IMR-90 (cell line): ENCODE results near the gene FRMPD4. TPM values are rescaled to one million over a fixed set of nuclear protein-coding genes. Genes with fewer than 3 reads are reported as not detected.

Experiments used
- ATAC-seq: fragments of 200-7000 bp; cut with Tn5 transposase; 2 replicates; pipeline ENCODE4 v1.9.1; 2020; ENCODE audit warnings: low read depth, mild to moderate bottlenecking, moderate library complexity
- BruUV-seq: library from RNA; stranded (reverse); fragments of 400-500 nt; replicated peaks from 2 replicates; lab custom pipeline; 2021; lab: Mats Ljungman, UMichigan
- CTCF ChIA-PET: fragments of 300-600 bp; formaldehyde crosslinking; extraction: SDS; loops from one replicate; lab custom pipeline; 2021; ENCODE audit warnings: antibody characterized with exemption; lab: Yijun Ruan, JAX
- POLR2A ChIA-PET: fragments of 300-600 bp; sonication (Branson Sonifier 250); formaldehyde crosslinking; loops from one replicate; lab custom pipeline; 2022; ENCODE audit warnings: antibody characterized with exemption; ENCODE audit not compliant: unreplicated experiment; lab: Charles Lee
- DNase-seq: peaks from one replicate; pipeline ENCODE4 v3.0.0; 2013
- H2AFZ ChIP-seq: replicated peaks from 2 replicates; pipeline ENCODE3; 2013; ENCODE audit warnings: low read length, mild to moderate bottlenecking; ENCODE audit not compliant: poor library complexity
- H2AK5ac ChIP-seq: 2 replicates; pipeline ENCODE4 v1.6.1; 2013; ENCODE audit warnings: low read depth, low read length, inconsistent platforms
- H2AK9ac ChIP-seq: replicated peaks from 2 replicates; pipeline ENCODE3; 2013; ENCODE audit warnings: mild to moderate bottlenecking, low read depth, low read length, moderate library complexity; ENCODE audit not compliant: poor library complexity
- H2BK120ac ChIP-seq: 2 replicates; pipeline ENCODE4 v1.6.1; 2013; ENCODE audit warnings: low read depth, low read length, inconsistent platforms
- H2BK15ac ChIP-seq: 3 replicates; pipeline ENCODE4 v1.6.1; 2013; ENCODE audit warnings: low read depth, low read length, inconsistent platforms
- H2BK20ac ChIP-seq: 2 replicates; pipeline ENCODE4 v1.6.1; 2013; ENCODE audit warnings: low read depth, mild to moderate bottlenecking, inconsistent platforms, low read length, moderate library complexity
- H2BK5ac ChIP-seq: 2 replicates; pipeline ENCODE4 v1.6.1; 2013; ENCODE audit warnings: mild to moderate bottlenecking, low read depth, low read length, inconsistent platforms; ENCODE audit not compliant: poor library complexity, severe bottlenecking
- H3K14ac ChIP-seq: replicated peaks from 2 replicates; pipeline ENCODE4 v1.6.1; 2013; ENCODE audit warnings: low read depth, low read length, inconsistent platforms
- H3K18ac ChIP-seq: 2 replicates; pipeline ENCODE4 v1.6.1; 2013; ENCODE audit warnings: low read depth, low read length, control low read depth
- H3K23ac ChIP-seq: 2 replicates; pipeline ENCODE4 v1.6.1; 2013; ENCODE audit warnings: low read depth, low read length, inconsistent platforms
- H3K27ac ChIP-seq: 2 replicates; pipeline ENCODE4 v1.5.1; 2013; ENCODE audit warnings: mild to moderate bottlenecking, control low read depth, low read length; ENCODE audit not compliant: insufficient read depth
- H3K27me3 ChIP-seq: 2 replicates; pipeline ENCODE4 v1.6.1; 2013; ENCODE audit warnings: low read length; ENCODE audit not compliant: control insufficient read depth, insufficient read depth
- H3K36me3 ChIP-seq: 2 replicates; pipeline ENCODE4 v1.6.1; 2013; ENCODE audit warnings: low read length, mixed read lengths; ENCODE audit not compliant: control insufficient read depth, insufficient read depth
- H3K4ac ChIP-seq: 2 replicates; pipeline ENCODE4 v1.6.1; 2013; ENCODE audit warnings: low read depth, low read length, inconsistent platforms
- H3K4me1 ChIP-seq: 2 replicates; pipeline ENCODE4 v1.6.1; 2013; ENCODE audit warnings: low read length, mixed read lengths; ENCODE audit not compliant: control insufficient read depth, insufficient read depth
- H3K4me2 ChIP-seq: 2 replicates; pipeline ENCODE4 v1.6.1; 2013; ENCODE audit warnings: low read depth, mild to moderate bottlenecking, control low read depth, low read length, moderate library complexity
- H3K4me3 ChIP-seq: 2 replicates; pipeline ENCODE4 v1.5.1; 2013; ENCODE audit warnings: low read depth, mild to moderate bottlenecking, control low read depth, low read length, moderate library complexity; ENCODE audit not compliant: insufficient read depth
- H3K56ac ChIP-seq: 2 replicates; pipeline ENCODE4 v1.6.1; 2013; ENCODE audit warnings: low read length, inconsistent platforms; ENCODE audit not compliant: insufficient read depth; ENCODE audit errors: extremely low read depth
- H3K79me1 ChIP-seq, 2 experiments: 2 replicates each; pipeline ENCODE4 v1.6.1; 2013; ENCODE audit warnings: low read length in 2 of 2, inconsistent platforms in 1 of 2, low read depth in 1 of 2
- H3K9ac ChIP-seq: 2 replicates; pipeline ENCODE4 v1.6.1; 2013; ENCODE audit warnings: low read depth, low read length, control low read depth
- H3K9me1 ChIP-seq: 2 replicates; pipeline ENCODE4 v1.6.1; 2013; ENCODE audit warnings: low read length, inconsistent platforms; ENCODE audit not compliant: insufficient read depth
- H3K9me3 ChIP-seq: 2 replicates; pipeline ENCODE4 v1.6.1; 2013; ENCODE audit warnings: low read length; ENCODE audit not compliant: control insufficient read depth, insufficient read depth
- H4K20me1 ChIP-seq: 2 replicates; pipeline ENCODE4 v1.6.1; 2013; ENCODE audit warnings: low read length, inconsistent platforms; ENCODE audit not compliant: insufficient read depth
- H4K5ac ChIP-seq: 2 replicates; pipeline ENCODE4 v1.6.1; 2013; ENCODE audit warnings: mild to moderate bottlenecking, low read depth, low read length, control low read depth
- H4K8ac ChIP-seq, 2 experiments: 2 replicates each; pipeline ENCODE4 v1.6.1; 2013; ENCODE audit warnings: low read depth in 2 of 2, low read length in 2 of 2, control low read depth in 1 of 2, inconsistent platforms in 1 of 2
- H4K91ac ChIP-seq: 2 replicates; pipeline ENCODE4 v1.6.1; 2013; ENCODE audit warnings: low read depth, low read length, inconsistent platforms; ENCODE audit not compliant: insufficient read depth
- CEBPB ChIP-seq: IDR thresholded peaks from 2 replicates; pipeline ENCODE4 v1.6.1; 2012; ENCODE audit warnings: low read depth, low read length, improper control_type of control experiment
- FOS ChIP-seq: fragments of 150-350 bp; IDR thresholded peaks from 2 replicates; pipeline ENCODE4 v1.6.1; 2016; ENCODE audit warnings: low read depth, low read length
- POLR2A ChIP-seq: IDR thresholded peaks from 2 replicates; pipeline ENCODE4 v1.6.1; 2012; ENCODE audit warnings: mild to moderate bottlenecking, low read depth, low read length
- WGBS, 2 experiments: methylation state at CpG; one replicate each; pipeline versions ENCODE4 v1.1.5 to v1.1.7; 2013; ENCODE audit warnings: missing lambda C conversion rate in 2 of 2; ENCODE audit not compliant: insufficient read length in 1 of 2; ENCODE audit errors: extremely low coverage in 2 of 2; 5-methylcytosine and 5-hydroxymethylcytosine counted together
- dilution Hi-C: fragments of 300-500 bp; cut with HindIII; formaldehyde crosslinking; loops from one replicate; pipeline ENCODE4 v1.14.3; 2018; ENCODE audit warnings: low sequenced_read_pairs; ENCODE audit not compliant: unreplicated experiment
- in situ Hi-C: fragments of 300-500 bp; cut with MboI; formaldehyde crosslinking; loops from 3 replicates; pipeline ENCODE4 v1.14.3; 2019; ENCODE audit warnings: low sequenced_read_pairs, inconsistent platforms, mixed read lengths
- intact Hi-C: fragments of 100-400 bp; cut with micrococcal nuclease; formaldehyde crosslinking; loops from 2 replicates; pipeline ENCODE4 v1.10.0; 2022
- polyA plus RNA-seq, 3 experiments: library from polyadenylated mRNA; depleted of rRNA; stranded (reverse); fragments of >200 nt; gene quantifications; 2 replicates each; pipeline ENCODE4 v1.2.3, GENCODE V29; 2012; ENCODE audit warnings: low replicate concordance in 1 of 3
- total RNA-seq: library from RNA; depleted of rRNA; stranded (reverse); fragments of >200 nt; gene quantifications from 2 replicates; pipeline ENCODE4 v1.2.3, GENCODE V29; 2012

The FRMPD4 gene
- total and polyA plus RNA-seq, 2 of the 4 experiments (the other 2 are of a cell fraction) = 0.53 to 1.1 TPM

DNA sequence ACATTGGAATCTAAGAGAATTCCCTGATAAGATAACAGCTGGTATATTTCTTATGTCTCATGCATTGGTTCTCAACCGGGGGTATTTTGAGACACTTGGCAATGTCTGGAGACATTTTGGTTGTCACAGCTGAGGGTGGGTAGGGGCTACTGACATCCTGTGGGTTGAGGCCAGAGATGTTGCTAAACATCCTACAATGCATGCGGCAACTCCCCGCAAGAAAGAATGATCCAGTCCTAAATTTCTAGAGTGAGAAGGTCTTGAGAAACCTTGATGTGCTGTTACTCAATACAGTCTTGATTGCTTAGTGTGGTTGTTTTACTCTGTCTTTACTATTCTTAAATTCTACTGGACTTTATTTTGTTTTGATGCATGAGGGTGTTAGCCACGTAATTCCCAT, 287.2 kb downstream of the FRMPD4 start:
- H3K4me3 ChIP-seq = no peak overlapping the region
- ChIA-PET CTCF (no interaction called here), POLR2A (no interaction called here)
- no peaks in the 10 kb centered on the region for H4K20me1 ChIP-seq
- no peak overlapping the region for H2AK5ac ChIP-seq
- H2BK20ac ChIP-seq = no peak overlapping the region
- H3K36me3 ChIP-seq = no peaks in the 10 kb centered on the region
- no peak overlapping the region for H3K27ac ChIP-seq
- H3K14ac ChIP-seq = no peak overlapping the region
- ATAC-seq (no peak), DNase-seq (no peak)
- no peak overlapping the region for H4K8ac ChIP-seq
- H3K9me3 ChIP-seq = no peaks in the 10 kb centered on the region
- no peaks in the 10 kb centered on the region for H3K27me3 ChIP-seq
- H2AK9ac ChIP-seq = no peak overlapping the region
- intact Hi-C loops (no loop called here), dilution Hi-C loops (no loop called here), in situ Hi-C loops (no loop called here)
- H2BK5ac ChIP-seq = no peak overlapping the region
- no TSS peak for BruUV-seq
- no peak overlapping the region for H3K4ac ChIP-seq
- no peak overlapping the region for H3K4me2 ChIP-seq
- H3K9me1 ChIP-seq = no peaks in the 10 kb centered on the region
- no peak overlapping the region; the same call in 1 of the 2 replicates for H4K5ac ChIP-seq
- H3K79me1 ChIP-seq = no peaks in the 10 kb centered on the region; a peak in 1 of 4 replicates
- no peak overlapping the region for H4K91ac ChIP-seq
- no peak overlapping the region for H3K18ac ChIP-seq
- no CpG with 5 or more reads among the region's 4 CpGs for WGBS, 2 experiments
- H2AFZ ChIP-seq = no peak overlapping the region
- H3K4me1 ChIP-seq = peaks cover 3% of the 10 kb centered on the region
- no peak overlapping the region for H2BK15ac ChIP-seq
- TF ChIP-seq CEBPB (0 out of 2 replicates have a peak, but pooled peaks have one; percentile 18), FOS (no peak), POLR2A (no peak)
- no peak overlapping the region for H3K9ac ChIP-seq
- no peak overlapping the region for H2BK120ac ChIP-seq
- no peak overlapping the region for H3K23ac ChIP-seq
- no peak overlapping the region for H3K56ac ChIP-seq
